Ishikawa (cell line): Measurements from ENCODE around the gene CD300LD.

ENCODE experiments used
- CEBPB ChIP-seq: IDR thresholded peaks from 2 replicates; pipeline ENCODE4 v1.6.1; 2012
- CREB1 ChIP-seq: IDR thresholded peaks from 2 replicates; pipeline ENCODE4 v1.6.1; 2012; ENCODE audit warnings: low read depth
- EGR1 ChIP-seq: IDR thresholded peaks from 2 replicates; pipeline ENCODE4 v1.6.1; 2012
- EP300 ChIP-seq: IDR thresholded peaks from 2 replicates; pipeline ENCODE4 v1.6.1; 2012; ENCODE audit warnings: borderline replicate concordance
- FOXM1 ChIP-seq: IDR thresholded peaks from 2 replicates; pipeline ENCODE4 v1.6.1; 2012; ENCODE audit warnings: low read depth, borderline replicate concordance
- NFIC ChIP-seq: IDR thresholded peaks from 2 replicates; pipeline ENCODE4 v1.6.1; 2012
- RAD21 ChIP-seq: IDR thresholded peaks from 2 replicates; pipeline ENCODE4 v1.6.1; 2012; ENCODE audit warnings: low read depth
- REST ChIP-seq: IDR thresholded peaks from 2 replicates; pipeline ENCODE4 v1.6.1; 2012; ENCODE audit warnings: low read depth, mild to moderate bottlenecking
- TAF1 ChIP-seq: IDR thresholded peaks from 2 replicates; pipeline ENCODE4 v1.6.1; 2012; ENCODE audit warnings: low read depth, mild to moderate bottlenecking
- TCF12 ChIP-seq: IDR thresholded peaks from 2 replicates; pipeline ENCODE4 v1.6.1; 2012; ENCODE audit warnings: low read depth
- TEAD4 ChIP-seq: IDR thresholded peaks from 2 replicates; pipeline ENCODE4 v1.6.1; 2012
- YY1 ChIP-seq: IDR thresholded peaks from 2 replicates; pipeline ENCODE4 v1.6.1; 2012; ENCODE audit warnings: low read depth
- ZBTB7A ChIP-seq: IDR thresholded peaks from 2 replicates; pipeline ENCODE4 v1.6.1; 2012; ENCODE audit warnings: low read depth
- TF ChIP-seq, protein P1 (sequence below): IDR thresholded peaks from 2 replicates; pipeline ENCODE4 v1.6.1; 2012
- TF ChIP-seq, protein P2 (sequence below): IDR thresholded peaks from 2 replicates; pipeline ENCODE4 v1.6.1; 2012

The CD300LD gene

DNA sequence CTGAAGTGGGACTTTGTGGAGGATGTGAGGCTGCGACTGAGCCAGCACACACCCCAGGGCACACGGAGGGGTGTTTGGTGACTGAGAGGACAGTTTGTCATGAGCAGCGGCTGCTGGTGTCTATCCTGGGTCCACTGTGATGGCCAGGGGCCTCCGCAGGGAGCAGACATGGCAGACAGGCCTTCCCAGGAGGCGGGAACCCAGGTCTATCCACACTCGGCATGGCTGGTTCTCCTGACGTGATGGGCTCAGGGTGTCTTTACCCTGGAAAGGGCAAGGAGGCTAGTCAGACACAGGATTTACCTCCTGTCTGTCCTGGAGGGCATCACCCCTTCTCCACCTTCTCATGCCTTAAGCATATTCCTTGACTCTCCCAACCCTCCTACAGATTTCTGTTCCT, 45.5 kb downstream of the CD300LD start:
- no peak for TF ChIP-seq ZBTB7A
- TF ChIP-seq YY1: no peak
- TF ChIP-seq, protein P1, sequence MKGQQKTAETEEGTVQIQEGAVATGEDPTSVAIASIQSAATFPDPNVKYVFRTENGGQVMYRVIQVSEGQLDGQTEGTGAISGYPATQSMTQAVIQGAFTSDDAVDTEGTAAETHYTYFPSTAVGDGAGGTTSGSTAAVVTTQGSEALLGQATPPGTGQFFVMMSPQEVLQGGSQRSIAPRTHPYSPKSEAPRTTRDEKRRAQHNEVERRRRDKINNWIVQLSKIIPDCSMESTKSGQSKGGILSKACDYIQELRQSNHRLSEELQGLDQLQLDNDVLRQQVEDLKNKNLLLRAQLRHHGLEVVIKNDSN: no peak
- no peak for TF ChIP-seq EP300
- TF ChIP-seq, protein P2, sequence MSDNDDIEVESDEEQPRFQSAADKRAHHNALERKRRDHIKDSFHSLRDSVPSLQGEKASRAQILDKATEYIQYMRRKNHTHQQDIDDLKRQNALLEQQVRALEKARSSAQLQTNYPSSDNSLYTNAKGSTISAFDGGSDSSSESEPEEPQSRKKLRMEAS: no peak
- TF ChIP-seq CEBPB: no peak
- TF ChIP-seq FOXM1: no peak
- TF ChIP-seq TEAD4: no peak
- no peak for TF ChIP-seq EGR1
- TF ChIP-seq NFIC: no peak
- TF ChIP-seq TAF1: no peak
- TF ChIP-seq RAD21: no peak
- no peak for TF ChIP-seq CREB1
- TF ChIP-seq REST: no peak

GRCh38 chr17:74545843-74546230, 46.2 kb downstream of the CD300LD start, which contains the start of gene CD300C:
Gene CD300C, minus strand, starts transcription at chr17:74546115. Its CDS starts 333 bp downstream, at chr17:74545782.
- TF ChIP-seq RAD21 (no peak), REST (no peak), ZBTB7A (no peak), CEBPB (no peak), CREB1 (no peak), NFIC (no peak), TEAD4 (no peak), TCF12 (no peak), EP300 (no peak), FOXM1 (no peak), TAF1 (no peak), YY1 (no peak), EGR1 (no peak)
- TF ChIP-seq, protein P2: no peak
- TF ChIP-seq, protein P1: no peak

GRCh38 chr17:74544991-74545842, 46.9 kb downstream of the CD300LD start:
- no peak for TF ChIP-seq TCF12
- TF ChIP-seq, protein P1: no peak
- TF ChIP-seq RAD21: no peak
- TF ChIP-seq TAF1: no peak
- TF ChIP-seq CREB1: no peak
- no peak for TF ChIP-seq REST
- no peak for TF ChIP-seq FOXM1
- TF ChIP-seq ZBTB7A: no peak
- TF ChIP-seq NFIC: no peak
- TF ChIP-seq, protein P2: no peak
- no peak for TF ChIP-seq YY1
- TF ChIP-seq CEBPB: no peak
- no peak for TF ChIP-seq EGR1
- TF ChIP-seq EP300: no peak
- no peak for TF ChIP-seq TEAD4
